Lung (tissue), 12 donors: ENCODE results near the gene PLEKHG3. TPM values are rescaled to one million over a fixed set of nuclear protein-coding genes. Genes with fewer than 3 reads are reported as not detected.

Experiments used
- ATAC-seq: fragments of 200-7000 bp; cut with Tn5 transposase; one replicate; pipeline ENCODE4 v1.9.1; 2020; ENCODE audit warnings: moderate number of reproducible peaks; ENCODE audit not compliant: insufficient read depth, low FRiP score
- DNase-seq, 3 donors: peaks; one replicate each; pipeline ENCODE4 v3.0.0-alpha.2; 2013 to 2017
- H3K27ac ChIP-seq, 2 donors: one replicate each; pipeline ENCODE4 v1.5.1; 2013; ENCODE audit warnings: mild to moderate bottlenecking in 2 of 2, moderate library complexity in 2 of 2, control low read depth in 1 of 2, inconsistent platforms in 1 of 2, low read depth in 1 of 2, low read length in 1 of 2
- H3K27me3 ChIP-seq, 3 donors: one replicate each; pipeline ENCODE4 v1.5.1; 2013; ENCODE audit warnings: low read length in 2 of 3; ENCODE audit not compliant: control insufficient read depth in 3 of 3, insufficient read depth in 3 of 3
- H3K36me3 ChIP-seq, 4 donors: one replicate each; pipeline ENCODE4 v1.5.1; 2013; ENCODE audit warnings: low read length in 4 of 4, mild to moderate bottlenecking in 1 of 4, moderate library complexity in 1 of 4; ENCODE audit not compliant: control insufficient read depth in 4 of 4, insufficient read depth in 4 of 4
- H3K4me1 ChIP-seq, 5 donors: one replicate each; pipeline ENCODE4 v1.5.1; 2013; ENCODE audit warnings: low read length in 5 of 5, mild to moderate bottlenecking in 2 of 5, moderate library complexity in 1 of 5; ENCODE audit not compliant: control insufficient read depth in 5 of 5, insufficient read depth in 5 of 5
- H3K4me3 ChIP-seq: one replicate; pipeline ENCODE4 v1.5.1; 2013; ENCODE audit warnings: mild to moderate bottlenecking, control low read depth, moderate library complexity
- H3K9ac ChIP-seq, 2 donors: one replicate each; pipeline ENCODE4 v1.5.1; 2013; ENCODE audit warnings: low read length in 2 of 2, control low read depth in 1 of 2; ENCODE audit not compliant: insufficient read depth in 1 of 2
- H3K9me3 ChIP-seq, 4 donors: one replicate each; pipeline ENCODE4 v1.5.1; 2013; ENCODE audit warnings: low read length in 3 of 4, mild to moderate bottlenecking in 1 of 4, moderate library complexity in 1 of 4; ENCODE audit not compliant: control insufficient read depth in 4 of 4, insufficient read depth in 3 of 4
- WGBS, 2 donors: extraction: QIAGEN DNeasy Blood & Tissue Kit; methylation state at CpG; one replicate each; pipeline ENCODE4 v1.1.7; 2013; 5-methylcytosine and 5-hydroxymethylcytosine counted together
- polyA plus RNA-seq, 2 donors: library from polyadenylated mRNA; stranded (reverse); fragments of 200-250 nt; gene quantifications; one replicate each; pipeline ENCODE4 v1.2.1, GENCODE V29; 2013
- total RNA-seq, 2 donors: library from RNA; depleted of rRNA in 1 of 2; stranded (reverse); fragments of >200 nt in 1 of 2; gene quantifications; one replicate each; pipeline ENCODE4 v1.2.1, GENCODE V29; 2014 to 2021
- TF ChIP-seq, protein P1 (sequence below): IDR thresholded peaks from 2 replicates; pipeline ENCODE4 v1.5.1; 2012; ENCODE audit warnings: mild to moderate bottlenecking; ENCODE audit errors: control extremely low read depth, extremely low read depth
- donor health status: control.
- donor health status: control.
- donor health status: Bipolar disorder and iron deficiency.
- donor health status: healthy.
- donor health status: DM: yes; HTN: yes; CAD: no.

PLEKHG3 gene
- total and polyA plus RNA-seq, 4 donors: 11.0 to 43.5 (median 21.5) TPM

GRCh38 chr14:64753999-64754398 is 49.8 kb downstream of the PLEKHG3 start:
- ATAC-seq: no peak
- peaks cover 4 to 22% (median 8%) of the 10 kb centered on the region in 5 donors for H3K4me1 ChIP-seq
- WGBS, 2 donors: 85 to 91% methylated on average over 4 of the region's 4 CpGs
- H3K4me3 ChIP-seq: no peak overlapping the region
- DNase-seq: no peak
- H3K36me3 ChIP-seq: no peaks in the 10 kb centered on the region
- H3K9me3 ChIP-seq: no peaks in the 10 kb centered on the region
- no peaks in the 10 kb centered on the region for H3K27me3 ChIP-seq
- TF ChIP-seq, protein P1, sequence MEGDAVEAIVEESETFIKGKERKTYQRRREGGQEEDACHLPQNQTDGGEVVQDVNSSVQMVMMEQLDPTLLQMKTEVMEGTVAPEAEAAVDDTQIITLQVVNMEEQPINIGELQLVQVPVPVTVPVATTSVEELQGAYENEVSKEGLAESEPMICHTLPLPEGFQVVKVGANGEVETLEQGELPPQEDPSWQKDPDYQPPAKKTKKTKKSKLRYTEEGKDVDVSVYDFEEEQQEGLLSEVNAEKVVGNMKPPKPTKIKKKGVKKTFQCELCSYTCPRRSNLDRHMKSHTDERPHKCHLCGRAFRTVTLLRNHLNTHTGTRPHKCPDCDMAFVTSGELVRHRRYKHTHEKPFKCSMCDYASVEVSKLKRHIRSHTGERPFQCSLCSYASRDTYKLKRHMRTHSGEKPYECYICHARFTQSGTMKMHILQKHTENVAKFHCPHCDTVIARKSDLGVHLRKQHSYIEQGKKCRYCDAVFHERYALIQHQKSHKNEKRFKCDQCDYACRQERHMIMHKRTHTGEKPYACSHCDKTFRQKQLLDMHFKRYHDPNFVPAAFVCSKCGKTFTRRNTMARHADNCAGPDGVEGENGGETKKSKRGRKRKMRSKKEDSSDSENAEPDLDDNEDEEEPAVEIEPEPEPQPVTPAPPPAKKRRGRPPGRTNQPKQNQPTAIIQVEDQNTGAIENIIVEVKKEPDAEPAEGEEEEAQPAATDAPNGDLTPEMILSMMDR: no peak
- no peak overlapping the region for H3K9ac ChIP-seq
- H3K27ac ChIP-seq: no peak overlapping the region

DNA sequence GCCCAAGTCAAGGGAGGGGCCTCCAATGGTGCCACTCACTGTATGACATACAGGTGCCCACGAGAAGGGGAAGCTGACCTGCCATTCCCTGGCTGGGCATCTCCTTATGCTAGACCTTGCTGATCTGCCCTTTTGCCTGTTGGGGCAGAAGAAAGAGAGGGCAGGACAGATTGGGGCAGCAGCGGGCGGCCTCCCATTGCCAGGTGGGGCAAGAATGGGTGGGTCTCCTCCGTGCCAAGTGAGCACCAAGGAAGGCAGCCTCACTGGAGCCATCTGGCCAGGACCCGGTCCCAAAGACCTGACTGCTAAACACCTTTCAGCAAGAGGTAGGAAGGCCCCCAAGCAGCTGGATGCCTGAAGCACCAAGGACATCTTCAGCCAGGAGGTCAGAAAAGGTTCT is 50.5 kb downstream of the PLEKHG3 start:
- no peak for ATAC-seq
- DNase-seq: no peak
- Histone ChIP-seq H3K27ac (no peak overlapping the region), H3K36me3 (no peaks in the 10 kb centered on the region), H3K9ac (no peak overlapping the region), H3K27me3 (no peaks in the 10 kb centered on the region), H3K4me1 (peaks cover 6 to 29% (median 12%) of the 10 kb centered on the region in 5 donors), H3K9me3 (no peaks in the 10 kb centered on the region), H3K4me3 (no peak overlapping the region)
- TF ChIP-seq, protein P1: no peak
- 84 to 91% methylated on average over 5 of the region's 5 CpGs for WGBS, 2 donors

GRCh38 chr14:64755781-64756221 is 51.6 kb downstream of the PLEKHG3 start:
- Histone ChIP-seq H3K4me3 (no peak overlapping the region), H3K27ac (no peak overlapping the region), H3K27me3 (no peaks in the 10 kb centered on the region), H3K36me3 (no peaks in the 10 kb centered on the region), H3K9ac (no peak overlapping the region), H3K9me3 (no peaks in the 10 kb centered on the region), H3K4me1 (peaks cover 6 to 34% (median 13%) of the 10 kb centered on the region in 5 donors)
- ATAC-seq (no peak), DNase-seq (no peak)
- TF ChIP-seq, protein P1: no peak
- WGBS, 2 donors: 74 to 79% methylated on average over 9 of the region's 9 CpGs

DNA sequence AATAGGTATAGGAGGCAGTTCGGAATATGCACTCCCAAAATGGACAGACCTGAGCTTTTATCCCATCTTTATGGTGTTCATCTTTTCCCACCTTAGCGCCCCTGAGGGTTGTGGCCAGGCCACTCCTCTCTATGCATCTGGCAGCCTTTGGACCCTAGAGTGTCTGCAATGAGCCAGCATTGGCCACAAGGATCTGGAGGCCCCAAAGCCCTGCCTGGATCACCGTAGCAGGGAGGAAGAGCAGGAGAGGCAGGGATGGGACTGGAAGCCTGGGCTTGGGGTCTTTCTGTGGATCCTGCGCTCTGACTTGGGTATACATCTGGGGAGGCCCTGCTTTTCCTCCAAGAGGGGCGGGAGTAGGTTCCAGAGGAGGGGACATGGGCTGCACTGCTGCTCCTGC is 52.5 kb downstream of the PLEKHG3 start:
- H3K27ac ChIP-seq: no peak overlapping the region
- H3K4me3 ChIP-seq: no peak overlapping the region
- WGBS, 2 donors: 93 to 94% methylated on average over 5 of the region's 5 CpGs
- no peaks in the 10 kb centered on the region for H3K36me3 ChIP-seq
- no peaks in the 10 kb centered on the region for H3K27me3 ChIP-seq
- peaks cover 8 to 43% (median 22%) of the 10 kb centered on the region in 5 donors for H3K4me1 ChIP-seq
- DNase-seq: no peak
- ATAC-seq: no peak
- H3K9me3 ChIP-seq: no peaks in the 10 kb centered on the region
- H3K9ac ChIP-seq: no peak overlapping the region
- TF ChIP-seq, protein P1: no peak
